KMS-11 (cell line): ENCODE data around the gene POPDC3.
"Not testable (repeated sequence)": the region's sequence is repeated elsewhere in the genome, so short reads cannot be mapped to it uniquely, and the experiment has no call there.

ENCODE experiments used
- H2AFZ ChIP-seq: fragments of 200-600 bp; sonication (generic); 2 replicates; pipeline ENCODE4 v1.6.1; 2016; ENCODE audit warnings: antibody characterized with exemption, mixed run types, low read depth
- H3K27ac ChIP-seq: fragments of 200-600 bp; sonication (generic); 2 replicates; pipeline ENCODE4 v1.6.1; 2016; ENCODE audit warnings: mild to moderate bottlenecking, mixed run types
- H3K27me3 ChIP-seq: fragments of 200-600 bp; sonication (generic); 2 replicates; pipeline ENCODE4 v1.6.1; 2017; ENCODE audit warnings: mild to moderate bottlenecking, low read depth, mixed run types, moderate library complexity; ENCODE audit not compliant: insufficient read depth
- H3K36me3 ChIP-seq: fragments of 200-600 bp; sonication (generic); 2 replicates; pipeline ENCODE4 v1.6.1; 2017; ENCODE audit warnings: mild to moderate bottlenecking, mixed run types; ENCODE audit not compliant: insufficient read depth
- H3K4me1 ChIP-seq: fragments of 200-600 bp; sonication (generic); 2 replicates; pipeline ENCODE4 v1.6.1; 2016; ENCODE audit warnings: mild to moderate bottlenecking, low read depth, mixed run types; ENCODE audit not compliant: poor library complexity, severe bottlenecking
- H3K4me2 ChIP-seq: fragments of 200-600 bp; sonication (generic); 2 replicates; pipeline ENCODE4 v1.7.0; 2016; ENCODE audit warnings: mild to moderate bottlenecking, mixed run types
- H3K4me3 ChIP-seq: fragments of 200-600 bp; sonication (generic); IDR thresholded peaks from 2 replicates; pipeline ENCODE4 v1.6.1; 2017; ENCODE audit warnings: low read depth, low read length, mixed read lengths; ENCODE audit not compliant: insufficient read depth
- H3K79me2 ChIP-seq: fragments of 200-600 bp; sonication (generic); 2 replicates; pipeline ENCODE4 v1.6.1; 2016; ENCODE audit warnings: low read depth, mixed run types; ENCODE audit not compliant: insufficient read depth
- H3K9ac ChIP-seq: fragments of 200-600 bp; sonication (generic); 2 replicates; pipeline ENCODE4 v1.6.1; 2016; ENCODE audit warnings: mild to moderate bottlenecking, mixed run types
- H4K20me1 ChIP-seq: fragments of 200-600 bp; sonication (generic); 2 replicates; pipeline ENCODE4 v1.6.1; 2016; ENCODE audit warnings: mild to moderate bottlenecking, mixed run types; ENCODE audit not compliant: insufficient read depth
- CTCF ChIP-seq: fragments of 200-600 bp; sonication (generic); conservative IDR thresholded peaks from 2 replicates; pipeline ENCODE4 v1.6.1; 2017; ENCODE audit warnings: low read depth, mild to moderate bottlenecking, antibody characterized with exemption, low read length, moderate library complexity, mixed read lengths

The POPDC3 gene

GRCh38 chr6:105174512-105174911 lies 5.3 kb downstream of the POPDC3 start:
- Histone ChIP-seq H3K9ac (no peak overlapping the region), H2AFZ (no peak overlapping the region), H4K20me1 (no peaks in the 10 kb centered on the region), H3K79me2 (no peaks in the 10 kb centered on the region), H3K27ac (no peak overlapping the region), H3K4me1 (no peaks in the 10 kb centered on the region), H3K36me3 (no peaks in the 10 kb centered on the region), H3K4me2 (no peak overlapping the region), H3K27me3 (no peaks in the 10 kb centered on the region), H3K4me3 (no peak overlapping the region)
- no peak for TF ChIP-seq CTCF

- H3K79me2 ChIP-seq, H3K9ac ChIP-seq, H3K4me3 ChIP-seq, H4K20me1 ChIP-seq, H3K4me2 ChIP-seq, H2AFZ ChIP-seq, H3K4me1 ChIP-seq, H3K36me3 ChIP-seq, H3K27ac ChIP-seq, H3K27me3 ChIP-seq: not testable (repeated sequence)
Measured at GRCh38 chr6:105172515-105172914, 7.3 kb downstream of the POPDC3 start.

- Histone ChIP-seq H2AFZ (no peak overlapping the region), H3K4me1 (no peaks in the 10 kb centered on the region), H3K27ac (no peak overlapping the region), H3K4me2 (no peak overlapping the region), H3K9ac (no peak overlapping the region), H3K4me3 (no peak overlapping the region), H4K20me1 (no peaks in the 10 kb centered on the region), H3K27me3 (no peaks in the 10 kb centered on the region), H3K36me3 (no peaks in the 10 kb centered on the region), H3K79me2 (no peaks in the 10 kb centered on the region)
- no peak for TF ChIP-seq CTCF
Measured at GRCh38 chr6:105170059-105170458, 9.8 kb downstream of the POPDC3 start.

- Histone ChIP-seq H4K20me1 (no peaks in the 10 kb centered on the region), H3K4me2 (no peak overlapping the region), H3K4me3 (no peak overlapping the region), H3K27ac (no peak overlapping the region), H3K9ac (no peak overlapping the region), H3K79me2 (no peaks in the 10 kb centered on the region), H3K36me3 (no peaks in the 10 kb centered on the region), H3K27me3 (no peaks in the 10 kb centered on the region), H3K4me1 (no peaks in the 10 kb centered on the region), H2AFZ (no peak overlapping the region)
- TF ChIP-seq CTCF = no peak
Measured at GRCh38 chr6:105167914-105168313, 11.9 kb downstream of the POPDC3 start.

- Histone ChIP-seq H3K4me3 (no peak overlapping the region), H3K4me1 (no peaks in the 10 kb centered on the region), H3K79me2 (no peaks in the 10 kb centered on the region), H3K4me2 (no peak overlapping the region), H3K27me3 (no peaks in the 10 kb centered on the region), H3K36me3 (no peaks in the 10 kb centered on the region), H3K9ac (no peak overlapping the region), H4K20me1 (no peaks in the 10 kb centered on the region), H2AFZ (no peak overlapping the region), H3K27ac (no peak overlapping the region)
- TF ChIP-seq CTCF = no peak
Measured at GRCh38 chr6:105164418-105164817, 15.4 kb downstream of the POPDC3 start.
